HCT116 (cell line): ENCODE measurements around the gene BCR. TPM values are rescaled to one million over a fixed set of nuclear protein-coding genes. Genes with fewer than 3 reads are reported as not detected.

ENCODE experiments used
- ATAC-seq: fragments of 200-7000 bp; cut with Tn5 transposase; 2 replicates; pipeline ENCODE4 v1.9.1; 2020; ENCODE audit warnings: mild to moderate bottlenecking, moderate library complexity
- BruUV-seq: library from RNA; stranded (reverse); fragments of 400-500 nt; replicated peaks from 2 replicates; lab custom pipeline; 2021; lab: Mats Ljungman, UMichigan
- CTCF ChIA-PET: fragments of 300-600 bp; sonication (Branson Sonifier 250); formaldehyde crosslinking; loops from one replicate; lab custom pipeline; 2021; ENCODE audit warnings: antibody characterized with exemption; lab: Charles Lee
- POLR2A ChIA-PET: fragments of 300-600, 350-600 bp; sonication (Branson Sonifier 250); formaldehyde crosslinking; loops from one replicate; lab custom pipeline; 2021; ENCODE audit warnings: antibody characterized with exemption; lab: Charles Lee
- RAD21 ChIA-PET, 2 experiments: fragments of 300-600 bp; sonication (Branson Sonifier 250); formaldehyde crosslinking; loops; one replicate each; lab custom pipeline; 2023; ENCODE audit warnings: low total read pairs in 2 of 2; ENCODE audit not compliant: uncharacterized antibody in 2 of 2, unreplicated experiment in 2 of 2, low non-redundant PET in 1 of 2; lab: Charles Lee
- DNase-seq: peaks from one replicate; pipeline ENCODE4 v3.0.0-alpha.2; 2010; ENCODE audit warnings: low read depth, low spot score
- H2AFZ ChIP-seq: fragments of 200-600 bp; shearing (Covaris generic), sonication (generic); 2 replicates; pipeline ENCODE4 v1.6.1; 2017; ENCODE audit warnings: low read depth, mixed run types, mixed read lengths, antibody characterized with exemption, low read length; ENCODE audit not compliant: poor library complexity, severe bottlenecking
- H3K27ac ChIP-seq: 2 replicates; pipeline ENCODE4 v1.5.1; 2012; ENCODE audit warnings: low read depth, low read length
- H3K27me3 ChIP-seq: fragments of 200-600 bp; sonication (generic); 2 replicates; pipeline ENCODE4 v1.6.1; 2016; ENCODE audit warnings: mixed run types, low read length, mixed read lengths; ENCODE audit not compliant: insufficient read depth
- H3K36me3 ChIP-seq, 2 experiments: fragments of 200-500 bp in 1 of 2; fragments of 200-600 bp in 1 of 2; sonication (Bioruptor generic) in 1 of 2; sonication (generic) in 1 of 2; 2 replicates each; pipeline versions ENCODE4 v1.5.1 to v1.6.1; 2014 to 2016; ENCODE audit warnings: low read length in 2 of 2, inconsistent platforms in 1 of 2, mixed read lengths in 1 of 2, mixed run types in 1 of 2; ENCODE audit not compliant: insufficient read depth in 2 of 2, control insufficient read depth in 1 of 2
- H3K4me1 ChIP-seq, 2 experiments: fragments of 200-600 bp in 1 of 2; sonication (generic) in 1 of 2; 2 replicates each; pipeline versions ENCODE4 v1.5.1 to v1.6.1; 2012 to 2017; ENCODE audit warnings: low read length in 2 of 2, inconsistent platforms in 1 of 2, mild to moderate bottlenecking in 1 of 2, mixed read lengths in 1 of 2, mixed run types in 1 of 2, moderate library complexity in 1 of 2; ENCODE audit not compliant: insufficient read depth in 2 of 2, control insufficient read depth in 1 of 2
- H3K4me2 ChIP-seq: fragments of 200-600 bp; sonication (generic); 2 replicates; pipeline ENCODE4 v1.6.1; 2017; ENCODE audit warnings: mixed run types, low read length, mixed read lengths
- H3K4me3 ChIP-seq, 2 experiments: fragments of 200-600 bp in 1 of 2; sonication (generic) in 1 of 2; replicated peaks in 1 of 2; 2 replicates each; pipeline ENCODE4 v1.5.1; 2011 to 2016; ENCODE audit warnings: low read length in 2 of 2, control low read depth in 1 of 2, low read depth in 1 of 2, mild to moderate bottlenecking in 1 of 2, mixed read lengths in 1 of 2, mixed run types in 1 of 2
- H3K79me2 ChIP-seq: fragments of 200-600 bp; sonication (generic); 2 replicates; pipeline ENCODE4 v1.6.1; 2017; ENCODE audit warnings: mild to moderate bottlenecking, mixed run types, low read length, moderate library complexity, mixed read lengths; ENCODE audit not compliant: insufficient read depth
- H3K9ac ChIP-seq: fragments of 200-600 bp; sonication (generic); 2 replicates; pipeline ENCODE4 v1.6.1; 2016; ENCODE audit warnings: low read length, mixed read lengths
- H3K9me2 ChIP-seq: fragments of 200-600 bp; sonication (generic), shearing (Covaris generic); 2 replicates; pipeline ENCODE4 v1.6.1; 2017; ENCODE audit warnings: mixed run types, mild to moderate bottlenecking, moderate library complexity; ENCODE audit not compliant: insufficient read depth
- H3K9me3 ChIP-seq, 2 experiments: fragments of 200-500 bp in 1 of 2; fragments of 200-600 bp in 1 of 2; sonication (Bioruptor generic) in 1 of 2; sonication (generic) in 1 of 2; 2 replicates each; pipeline ENCODE4 v1.6.1; 2014 to 2017; ENCODE audit warnings: low read length in 2 of 2, mixed read lengths in 2 of 2, inconsistent platforms in 1 of 2, low read depth in 1 of 2, mild to moderate bottlenecking in 1 of 2, mixed run types in 1 of 2, moderate library complexity in 1 of 2; ENCODE audit not compliant: control insufficient read depth in 1 of 2, insufficient read depth in 1 of 2
- H4K20me1 ChIP-seq: fragments of 200-600 bp; sonication (generic), shearing (Covaris generic); 2 replicates; pipeline ENCODE4 v1.6.1; 2017; ENCODE audit warnings: mixed run types, mild to moderate bottlenecking, moderate library complexity; ENCODE audit not compliant: insufficient read depth
- CEBPB ChIP-seq: IDR thresholded peaks from 2 replicates; pipeline ENCODE4 v1.6.1; 2012; ENCODE audit warnings: low read depth
- EZH2 ChIP-seq: fragments of 200-600 bp; sonication (generic); IDR thresholded peaks from 2 replicates; pipeline ENCODE4 v1.6.1; 2017; ENCODE audit warnings: antibody characterized with exemption, mixed run types
- JUND ChIP-seq: IDR thresholded peaks from 2 replicates; pipeline ENCODE4 v1.6.1; 2012
- POLR2A ChIP-seq: IDR thresholded peaks from 2 replicates; pipeline ENCODE4 v1.7.0; 2011; ENCODE audit warnings: borderline replicate concordance; ENCODE audit not compliant: insufficient read depth, insufficient read length; ENCODE audit errors: extremely low read depth
- RAD21 ChIP-seq: IDR thresholded peaks from 2 replicates; pipeline ENCODE4 v1.6.1; 2012; ENCODE audit warnings: low read depth, mild to moderate bottlenecking
- REST ChIP-seq: IDR thresholded peaks from 2 replicates; pipeline ENCODE4 v1.6.1; 2012; ENCODE audit warnings: low read depth
- SIN3A ChIP-seq: IDR thresholded peaks from 2 replicates; pipeline ENCODE4 v1.6.1; 2012; ENCODE audit warnings: low read depth
- SP1 ChIP-seq: IDR thresholded peaks from 2 replicates; pipeline ENCODE4 v1.6.1; 2012; ENCODE audit warnings: low read depth
- SRF ChIP-seq: IDR thresholded peaks from 2 replicates; pipeline ENCODE4 v1.6.1; 2012; ENCODE audit warnings: low read depth
- ZFX ChIP-seq: fragments of 450-650 bp; IDR thresholded peaks from 2 replicates; pipeline ENCODE4 v1.6.1; 2017
- ZNF274 ChIP-seq: fragments of 200-500 bp; sonication (Bioruptor generic); IDR thresholded peaks from 2 replicates; pipeline ENCODE4 v1.6.1; 2014; ENCODE audit warnings: mild to moderate bottlenecking, low read depth, low read length, inconsistent platforms
- intact Hi-C: fragments of 100-400 bp; cut with micrococcal nuclease; formaldehyde crosslinking; loops from 2 replicates; pipeline ENCODE4 v1.10.0; 2022
- total RNA-seq: library from RNA; stranded (reverse); gene quantifications from one replicate; pipeline ENCODE4 v1.2.1, GENCODE V29; 2021; ENCODE audit not compliant: unreplicated experiment
- TF ChIP-seq, protein P1 (sequence below), 3 experiments: fragments of 200-600 bp in 1 of 3; sonication (generic) in 1 of 3; IDR thresholded peaks in 2 of 3; conservative IDR thresholded peaks in 1 of 3; 2 replicates each; pipeline ENCODE4 v1.5.1; 2012 to 2017; ENCODE audit warnings: low read depth in 2 of 3, low read length in 2 of 3, antibody characterized with exemption in 1 of 3, borderline replicate concordance in 1 of 3, control low read depth in 1 of 3, mild to moderate bottlenecking in 1 of 3, mixed read lengths in 1 of 3, mixed run types in 1 of 3, moderate library complexity in 1 of 3; ENCODE audit not compliant: insufficient read depth in 1 of 3

BCR gene
- total RNA-seq, 1 experiment from 2014 or later = 39.7 TPM

DNA sequence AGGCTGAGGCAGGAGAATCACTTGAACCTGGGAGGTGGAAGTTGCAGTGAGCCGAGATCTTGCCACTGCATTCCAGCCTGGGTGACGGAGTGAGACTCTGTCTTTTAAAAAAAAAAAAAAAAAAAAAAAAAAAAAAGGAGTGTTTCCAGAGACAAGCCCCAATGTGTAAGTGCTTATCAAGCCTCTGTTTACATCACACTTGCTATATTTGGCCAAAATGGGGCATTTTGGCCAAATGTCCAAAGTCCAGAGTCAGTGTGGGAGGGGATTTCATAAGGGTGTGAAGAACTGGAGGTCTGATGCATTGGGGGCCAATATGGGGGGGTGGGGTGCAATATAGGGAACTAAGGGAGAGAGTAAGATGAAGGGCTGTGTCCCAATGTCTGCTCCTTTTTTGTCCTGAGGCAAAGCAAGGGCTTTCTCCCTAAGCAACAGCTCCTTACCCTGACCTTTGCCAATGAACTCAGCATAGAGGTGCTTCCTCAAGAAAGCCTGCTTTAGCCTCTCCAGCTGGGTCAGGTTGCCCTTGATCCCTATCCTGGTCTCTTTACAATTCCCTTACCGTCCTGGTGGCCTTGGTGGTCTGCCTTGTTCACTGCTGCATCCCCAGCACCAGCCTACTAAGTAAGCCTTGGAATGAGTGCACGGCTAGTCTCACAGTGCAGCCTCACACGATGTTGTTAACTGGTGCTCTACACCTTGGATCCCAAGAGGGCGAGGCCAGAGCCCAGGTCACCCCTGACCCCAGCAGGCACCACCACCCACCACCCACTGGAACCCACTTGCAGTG lies 14.1 kb upstream of the BCR start:
- Histone ChIP-seq H3K27me3 (no peaks in the 10 kb centered on the region), H3K27ac (no peak overlapping the region), H2AFZ (no peak overlapping the region), H3K4me3 (no peak overlapping the region), H3K79me2 (no peaks in the 10 kb centered on the region), H3K9me3 (no peaks in the 10 kb centered on the region), H3K9ac (no peak overlapping the region), H3K9me2 (no peaks in the 10 kb centered on the region), H3K4me1 (no peaks in the 10 kb centered on the region), H3K4me2 (no peak overlapping the region), H3K36me3 (no peaks in the 10 kb centered on the region), H4K20me1 (no peaks in the 10 kb centered on the region)
- TF ChIP-seq SIN3A (no peak), EZH2 (no peak), POLR2A (no peak), SP1 (no peak), SRF (no peak), RAD21 (no peak), CEBPB (no peak), ZNF274 (no peak), JUND (no peak), REST (no peak), ZFX (no peak)
- TF ChIP-seq, protein P1, sequence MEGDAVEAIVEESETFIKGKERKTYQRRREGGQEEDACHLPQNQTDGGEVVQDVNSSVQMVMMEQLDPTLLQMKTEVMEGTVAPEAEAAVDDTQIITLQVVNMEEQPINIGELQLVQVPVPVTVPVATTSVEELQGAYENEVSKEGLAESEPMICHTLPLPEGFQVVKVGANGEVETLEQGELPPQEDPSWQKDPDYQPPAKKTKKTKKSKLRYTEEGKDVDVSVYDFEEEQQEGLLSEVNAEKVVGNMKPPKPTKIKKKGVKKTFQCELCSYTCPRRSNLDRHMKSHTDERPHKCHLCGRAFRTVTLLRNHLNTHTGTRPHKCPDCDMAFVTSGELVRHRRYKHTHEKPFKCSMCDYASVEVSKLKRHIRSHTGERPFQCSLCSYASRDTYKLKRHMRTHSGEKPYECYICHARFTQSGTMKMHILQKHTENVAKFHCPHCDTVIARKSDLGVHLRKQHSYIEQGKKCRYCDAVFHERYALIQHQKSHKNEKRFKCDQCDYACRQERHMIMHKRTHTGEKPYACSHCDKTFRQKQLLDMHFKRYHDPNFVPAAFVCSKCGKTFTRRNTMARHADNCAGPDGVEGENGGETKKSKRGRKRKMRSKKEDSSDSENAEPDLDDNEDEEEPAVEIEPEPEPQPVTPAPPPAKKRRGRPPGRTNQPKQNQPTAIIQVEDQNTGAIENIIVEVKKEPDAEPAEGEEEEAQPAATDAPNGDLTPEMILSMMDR (IDR thresholded peaks at IDR 0.05 in 2 of 3, conservative IDR thresholded peaks at IDR 0.05 in 1 of 3; ENCODE audit: borderline replicate concordance in 1 of 3, insufficient read depth in 1 of 3, low read depth in 2 of 3, low read length in 2 of 3) = no peak
- ATAC-seq (no peak), DNase-seq (no peak)
- ChIA-PET RAD21 (no interaction called here), CTCF (no interaction called here), POLR2A (no interaction called here)
- intact Hi-C loops = no loop called here
- BruUV-seq = no TSS peak
